ENCODE results near the gene NUDT9.
"Not testable (repeated sequence)": the region's sequence is repeated elsewhere in the genome, so short reads cannot be mapped to it uniquely, and the experiment has no call there.

NUDT9 gene

GRCh38 chr4:87465739-87466366 lies 43.5 kb downstream of the NUDT9 start:
- peak; percentile 72 for DNase-seq (ENCODE audit: low read depth)
- TF ChIP-seq CTCF (conservative IDR thresholded peaks at IDR 0.05; ENCODE audit: control insufficient read depth, insufficient read depth, low read depth, low read length): peak; percentile 66
- no peak overlapping the region for H3K4me3 ChIP-seq (ENCODE audit: control insufficient read depth, low read depth, low read length)

GRCh38 chr4:87469390-87469789 lies 47.0 kb downstream of the NUDT9 start:
- H3K4me3 ChIP-seq (ENCODE audit: control insufficient read depth, low read depth, low read length): no peak overlapping the region
- no peak for DNase-seq (ENCODE audit: low read depth)
- no peak for TF ChIP-seq CTCF (conservative IDR thresholded peaks at IDR 0.05; ENCODE audit: control insufficient read depth, insufficient read depth, low read depth, low read length)

- DNase-seq (ENCODE audit: low read depth): no peak
- no peak for TF ChIP-seq CTCF (conservative IDR thresholded peaks at IDR 0.05; ENCODE audit: control insufficient read depth, insufficient read depth, low read depth, low read length)
These were observed 54.6 kb downstream of the NUDT9 start for GRCh38 chr4:87476934-87477333.

GRCh38 chr4:87478732-87479250 lies 56.4 kb downstream of the NUDT9 start:
- no peak for DNase-seq (ENCODE audit: low read depth)
- no peak overlapping the region for H3K4me3 ChIP-seq (ENCODE audit: control insufficient read depth, low read depth, low read length)
- TF ChIP-seq CTCF (conservative IDR thresholded peaks at IDR 0.05; ENCODE audit: control insufficient read depth, insufficient read depth, low read depth, low read length): no peak

More at GRCh38 chr4:87476934-87477333, 54.6 kb downstream of the NUDT9 start:
- H3K4me3 ChIP-seq (ENCODE audit: control insufficient read depth, low read depth, low read length): no peak overlapping the region

- DNase-seq (ENCODE audit: low read depth): no peak
- no peak for TF ChIP-seq CTCF (conservative IDR thresholded peaks at IDR 0.05; ENCODE audit: control insufficient read depth, insufficient read depth, low read depth, low read length)
- H3K4me3 ChIP-seq (ENCODE audit: control insufficient read depth, low read depth, low read length): no peak overlapping the region
These were observed 59.0 kb downstream of the NUDT9 start for GRCh38 chr4:87481377-87481776.

GRCh38 chr4:87483247-87483646 lies 60.9 kb downstream of the NUDT9 start:
- not testable (repeated sequence) for H3K4me3 ChIP-seq (ENCODE audit: control insufficient read depth, low read depth, low read length); DNase-seq (ENCODE audit: low read depth)

- not testable (repeated sequence) for DNase-seq (ENCODE audit: low read depth); H3K4me3 ChIP-seq (ENCODE audit: control insufficient read depth, low read depth, low read length)
These were observed 66.3 kb downstream of the NUDT9 start for GRCh38 chr4:87488666-87489065.

- H3K4me3 ChIP-seq (ENCODE audit: control insufficient read depth, low read depth, low read length): no peak overlapping the region
- TF ChIP-seq CTCF (conservative IDR thresholded peaks at IDR 0.05; ENCODE audit: control insufficient read depth, insufficient read depth, low read depth, low read length): no peak
- DNase-seq (ENCODE audit: low read depth): peak; percentile 36
These were observed 67.3 kb downstream of the NUDT9 start for GRCh38 chr4:87489678-87490077.

Measured in fibroblast of mammary gland (primary cell).